ENCODE data around the gene IRS1.
A peak's percentile ranks its signal among the peaks of the same experiment; 100 is the strongest.

Gene IRS1

DNA sequence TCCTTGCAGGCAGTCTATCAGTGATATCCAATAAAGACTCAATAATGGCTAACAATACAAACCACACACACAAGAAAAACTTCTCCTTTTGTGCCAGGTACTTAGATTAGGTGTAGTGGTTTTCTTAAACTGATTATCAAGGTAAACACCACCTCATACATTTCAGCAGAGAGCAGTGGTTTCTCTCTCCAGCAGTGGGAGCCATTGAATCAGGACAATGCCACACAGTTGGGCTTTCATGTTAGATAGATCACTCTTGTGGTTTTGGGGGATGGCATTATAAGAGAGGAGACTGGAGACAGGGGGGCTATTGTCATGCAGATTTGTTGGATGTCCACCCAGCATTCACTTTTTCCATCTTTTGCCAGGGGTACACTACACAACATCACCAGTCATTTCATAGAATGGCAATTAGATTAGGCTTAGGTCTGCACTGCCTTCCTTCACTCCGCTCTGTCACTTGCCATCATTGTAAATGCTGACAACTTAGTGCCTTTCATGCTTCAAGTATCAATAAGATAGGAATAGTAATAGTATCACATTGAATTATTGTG, 13.6 kb upstream of the IRS1 start:
- DNase-seq (ENCODE audit: low spot score) = no peak

DNA sequence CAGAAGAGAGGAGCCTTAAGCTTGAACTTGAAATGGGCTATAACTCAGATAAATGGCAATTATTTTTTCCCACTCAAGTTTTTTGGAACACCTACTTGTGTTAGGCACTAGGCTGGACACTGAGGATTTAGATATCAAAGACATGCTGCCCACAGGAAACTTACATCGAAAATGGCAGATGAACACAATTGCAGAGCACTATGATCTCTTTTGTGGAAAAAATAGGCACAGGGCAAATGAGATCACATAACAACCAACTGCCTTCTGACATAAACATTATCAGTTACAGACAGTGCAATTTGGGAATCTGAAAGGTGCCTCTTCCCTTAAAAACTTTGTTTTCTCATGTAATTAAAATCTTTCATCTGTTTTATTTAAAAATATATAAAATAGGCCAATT, 3.8 kb upstream of the IRS1 start:
- DNase-seq (ENCODE audit: low spot score) = no peak

DNA sequence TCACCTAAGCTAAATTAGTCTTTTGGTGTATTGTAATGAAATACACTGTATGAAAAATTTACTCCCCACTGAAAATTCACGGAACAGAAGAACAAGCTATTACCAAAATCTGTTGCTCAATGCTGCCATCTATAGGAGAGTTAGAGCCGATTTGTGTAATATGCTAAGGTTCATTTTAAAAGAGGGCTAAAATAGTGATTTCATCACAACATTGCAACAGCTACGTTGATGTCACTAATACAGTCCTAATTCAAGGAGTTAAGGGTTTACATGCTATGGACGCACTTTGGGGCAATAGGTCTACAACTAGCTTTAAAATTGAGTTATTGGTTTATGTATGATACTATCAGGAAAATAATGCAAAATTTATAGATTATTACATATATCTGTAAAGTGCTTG, 3.0 kb upstream of the IRS1 start:
- no peak for DNase-seq (ENCODE audit: low spot score)

DNA sequence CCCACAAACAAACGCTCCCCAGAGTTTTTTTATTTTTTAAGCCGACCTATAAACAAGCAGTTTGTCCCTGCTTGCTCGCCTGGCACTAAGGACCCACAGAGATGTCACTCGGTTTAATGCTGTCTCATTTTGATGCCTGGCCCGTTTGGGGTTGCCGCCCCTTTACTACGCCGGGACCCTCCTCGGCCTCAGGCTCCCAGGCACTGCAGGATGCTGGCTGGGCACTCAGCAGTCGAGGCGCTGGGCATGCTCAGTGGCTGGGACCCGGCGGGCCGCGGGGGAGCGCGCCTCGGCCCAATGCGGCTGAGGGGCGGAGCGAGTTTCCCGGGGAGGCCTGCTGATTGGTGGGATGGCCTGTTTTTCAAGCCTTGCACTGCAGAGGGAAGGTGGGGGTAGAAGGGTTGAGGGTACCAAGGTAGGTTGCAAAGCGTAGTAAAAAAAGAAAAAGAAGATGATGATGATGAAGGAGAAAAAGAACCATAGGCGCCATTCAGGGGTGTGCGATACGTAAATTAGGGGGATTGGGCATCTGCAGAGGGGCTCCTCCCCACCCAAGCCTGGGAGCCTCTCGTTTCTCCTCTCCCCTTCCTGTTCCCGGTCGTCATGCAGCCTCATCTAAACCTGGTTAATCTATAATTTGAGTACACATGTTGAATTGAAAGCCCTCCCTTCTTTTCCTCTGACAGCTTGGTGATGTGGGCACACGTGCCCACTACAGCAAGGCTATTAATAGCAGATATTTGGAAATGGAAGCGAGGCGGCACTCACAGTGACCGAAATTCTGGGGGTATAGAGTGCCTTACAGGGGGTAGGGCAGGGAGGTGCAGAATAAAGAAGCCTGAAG, 1.5 kb upstream of the IRS1 start:
- peak; percentile 85 for DNase-seq (ENCODE audit: low spot score)

DNA sequence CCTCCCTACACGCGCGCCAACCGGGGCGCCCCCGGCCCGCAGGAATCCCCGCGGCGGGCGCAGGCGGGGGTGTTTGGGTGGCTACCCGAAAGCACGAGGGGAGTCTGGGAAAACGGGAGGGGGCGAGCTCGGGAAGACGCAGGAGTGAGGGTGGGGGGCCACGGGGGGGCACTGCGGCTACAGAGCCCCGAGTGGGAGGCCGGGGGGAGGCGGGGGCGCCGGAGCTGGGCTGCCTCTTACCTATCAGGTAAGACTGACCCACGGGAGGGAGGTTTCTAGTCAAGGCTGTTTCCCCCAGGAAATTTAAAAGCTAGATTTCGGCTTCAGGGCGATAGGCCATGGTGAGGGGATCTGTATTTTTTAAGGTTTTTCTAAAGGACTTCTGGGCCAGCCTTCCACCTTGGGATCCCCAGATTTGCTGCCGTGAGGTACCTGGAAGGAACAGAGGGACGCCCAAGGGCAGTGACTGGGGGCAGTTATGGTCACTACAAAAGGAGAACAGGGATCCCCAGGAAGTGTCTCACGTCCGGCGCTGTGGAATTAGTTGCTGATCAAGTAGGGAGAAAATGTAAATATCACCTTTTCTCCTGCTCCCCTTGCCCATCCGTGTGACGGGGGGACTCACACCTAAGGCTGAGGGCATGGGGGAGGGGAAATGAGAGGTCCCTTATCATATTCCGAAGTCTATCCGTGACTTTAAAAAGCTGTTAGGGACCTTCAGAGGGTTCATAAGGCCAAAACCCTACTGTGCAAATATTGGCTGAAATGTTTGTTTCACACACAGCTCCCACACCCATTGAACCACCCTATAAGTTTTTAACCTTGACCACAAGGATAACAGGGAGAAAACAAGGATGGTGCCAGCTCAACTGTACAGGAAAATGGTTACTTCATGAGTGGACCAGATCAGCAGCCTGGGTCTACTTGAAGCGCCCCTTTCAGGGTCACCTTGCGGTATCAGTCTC, 638 bp upstream of the IRS1 start:
- peak; percentile 63 for DNase-seq (ENCODE audit: low spot score)

DNA sequence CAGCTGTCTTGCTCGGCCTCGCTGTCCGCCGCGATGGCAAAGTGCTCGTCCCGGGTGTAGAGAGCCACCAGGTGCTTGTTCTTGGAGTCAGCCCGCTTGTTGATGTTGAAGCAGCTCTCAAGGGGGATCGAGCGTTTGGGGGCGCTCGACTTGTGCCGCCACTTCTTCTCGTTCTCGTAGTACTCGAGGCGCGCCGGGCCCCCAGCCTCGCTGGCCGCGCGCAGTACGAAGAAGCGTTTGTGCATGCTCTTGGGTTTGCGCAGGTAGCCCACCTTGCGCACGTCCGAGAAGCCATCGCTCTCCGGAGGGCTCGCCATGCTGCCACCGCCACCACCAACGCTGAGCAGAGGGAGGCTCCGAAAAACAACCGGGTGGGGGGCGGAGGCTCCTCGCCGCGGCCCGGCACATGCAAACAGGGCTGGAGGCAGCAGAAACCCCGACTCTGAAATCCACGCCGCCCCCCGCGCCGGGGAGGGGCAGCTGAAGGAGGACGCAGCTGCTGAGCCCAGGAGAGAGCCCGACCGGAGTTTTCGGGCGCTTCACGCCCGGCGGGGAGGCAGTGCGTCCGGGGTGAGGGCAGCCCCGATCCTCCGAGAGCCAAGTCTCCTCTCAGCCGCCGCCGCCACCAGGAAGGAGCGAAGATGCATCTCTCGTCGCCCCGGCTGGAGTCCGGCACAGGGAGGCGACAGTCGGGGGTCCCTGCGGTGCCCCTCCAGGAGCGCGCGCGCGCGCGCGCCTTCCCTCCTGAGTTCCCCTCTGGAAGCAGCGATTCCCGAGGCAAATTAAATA, 1.0 kb downstream of the IRS1 start:
- peak; percentile 80 for DNase-seq (ENCODE audit: low spot score)

DNA sequence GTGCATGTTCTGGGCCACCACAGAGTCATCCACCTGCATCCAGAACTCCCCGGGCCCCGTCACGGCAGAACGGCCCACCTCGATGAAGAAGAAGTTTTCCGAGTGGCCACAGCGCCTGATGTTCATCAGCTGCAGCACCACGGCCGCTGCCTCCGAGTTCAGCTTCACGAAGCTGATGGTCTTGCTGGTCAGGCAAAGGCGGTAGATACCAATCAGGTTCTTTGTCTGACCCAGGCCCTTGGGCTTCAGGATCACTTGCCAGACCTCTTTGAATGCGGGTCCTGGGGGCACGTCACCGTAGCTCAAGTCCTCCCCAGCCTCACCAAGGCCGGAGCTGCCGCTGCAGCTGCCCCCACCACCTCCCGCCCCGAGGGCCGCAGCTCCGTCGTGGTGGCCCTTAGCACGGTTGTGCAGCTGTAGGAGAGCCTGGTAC, 1.6 kb downstream of the IRS1 start:
- DNase-seq (ENCODE audit: low spot score) = no peak

DNA sequence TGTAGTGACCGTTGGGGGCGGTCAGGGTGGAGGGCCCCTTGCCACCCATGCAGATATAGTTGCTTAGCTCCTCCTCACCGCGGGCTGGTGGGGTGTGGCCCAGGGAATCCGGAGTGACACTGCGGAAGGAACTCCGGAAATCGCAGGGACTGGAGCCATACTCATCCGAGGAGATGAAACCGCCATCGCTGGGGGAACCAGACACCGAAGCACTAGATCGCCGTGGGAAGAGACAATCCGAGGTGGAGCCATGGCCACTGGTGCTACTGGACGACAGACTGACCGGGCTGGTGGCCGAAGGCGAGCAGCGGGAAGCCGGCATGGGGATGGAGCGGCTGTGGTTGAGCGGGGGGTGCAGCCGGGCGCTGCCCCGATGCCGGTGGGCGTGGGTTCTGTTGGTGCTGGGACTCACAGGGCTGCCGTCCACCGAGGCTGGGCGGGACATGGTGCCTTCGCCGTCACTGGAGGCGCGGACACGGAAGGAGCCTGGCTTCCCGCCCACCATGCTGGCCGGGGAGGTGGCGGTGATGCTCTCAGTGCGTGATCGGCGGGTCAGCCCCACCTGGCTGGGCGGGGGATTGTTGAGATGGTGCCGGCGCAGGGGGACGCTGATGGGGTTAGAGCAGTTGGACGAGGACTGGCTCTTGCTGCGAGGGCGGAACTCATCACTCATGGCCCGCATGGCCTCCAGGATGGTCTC, 2.2 kb downstream of the IRS1 start:
- DNase-seq (ENCODE audit: low spot score) = peak; percentile 66

DNA sequence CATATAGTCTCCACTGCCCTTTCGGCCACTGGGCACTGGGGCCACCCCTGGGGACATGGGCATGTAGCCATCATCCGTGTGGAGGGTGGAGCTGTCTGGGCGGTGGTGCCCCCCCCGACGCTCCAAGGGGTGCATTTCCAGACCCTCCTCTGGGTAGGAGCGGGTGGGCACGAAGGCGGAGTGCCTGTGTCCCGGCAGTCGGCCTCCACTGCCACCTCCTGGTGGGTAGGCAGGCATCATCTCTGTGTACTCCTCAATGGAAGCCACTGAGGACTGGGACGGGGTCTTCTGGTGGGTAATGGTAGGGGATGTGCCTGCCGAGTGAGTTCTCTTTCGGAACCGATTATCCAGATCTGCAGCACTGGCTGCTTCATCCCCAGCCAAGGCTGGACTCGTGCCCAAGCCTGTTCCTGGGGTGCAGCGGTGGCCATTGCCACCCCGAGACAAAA, 2.8 kb downstream of the IRS1 start:
- peak; percentile 64 for DNase-seq (ENCODE audit: low spot score)

DNA sequence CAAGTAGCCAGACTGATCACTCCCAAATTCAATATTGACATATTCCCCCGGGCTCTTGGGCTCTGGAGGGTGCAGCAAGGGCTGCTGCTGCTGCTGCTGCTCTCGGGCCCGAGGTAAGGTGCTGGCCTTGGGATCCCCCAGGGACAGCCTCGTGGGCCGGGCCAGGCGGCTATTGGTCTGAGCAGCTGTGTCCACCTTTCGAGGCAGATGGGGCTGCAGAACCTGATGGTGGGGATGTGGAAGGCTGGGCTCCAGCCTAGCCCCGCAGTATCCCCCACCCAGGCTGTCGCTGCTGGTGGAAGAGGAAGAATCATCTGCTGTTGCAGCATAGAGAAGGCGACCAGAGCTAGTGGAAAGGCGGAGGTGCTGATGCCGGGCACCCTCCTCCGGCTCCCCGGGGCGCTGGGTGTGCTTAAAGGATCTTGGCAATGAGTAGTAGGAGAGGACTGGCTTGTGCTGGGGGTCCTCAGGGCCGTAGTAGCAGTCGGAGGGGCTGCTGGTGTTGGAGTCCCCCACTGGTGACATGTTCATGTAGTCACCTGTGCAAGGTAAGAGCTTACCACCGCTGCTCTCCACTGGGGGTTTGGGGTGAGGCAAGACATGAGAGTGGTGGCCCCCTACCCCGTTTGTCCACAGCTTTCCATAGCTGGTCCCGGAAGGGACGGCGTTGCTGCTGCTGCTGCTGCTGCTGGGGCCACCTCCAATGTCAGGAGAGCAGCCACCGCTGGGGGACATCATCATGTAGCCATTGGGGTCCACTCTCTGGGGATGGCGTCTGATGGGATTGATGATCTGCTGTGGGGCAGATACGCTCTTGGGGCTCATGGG, 3.4 kb downstream of the IRS1 start:
- DNase-seq (ENCODE audit: low spot score) = no peak

DNA sequence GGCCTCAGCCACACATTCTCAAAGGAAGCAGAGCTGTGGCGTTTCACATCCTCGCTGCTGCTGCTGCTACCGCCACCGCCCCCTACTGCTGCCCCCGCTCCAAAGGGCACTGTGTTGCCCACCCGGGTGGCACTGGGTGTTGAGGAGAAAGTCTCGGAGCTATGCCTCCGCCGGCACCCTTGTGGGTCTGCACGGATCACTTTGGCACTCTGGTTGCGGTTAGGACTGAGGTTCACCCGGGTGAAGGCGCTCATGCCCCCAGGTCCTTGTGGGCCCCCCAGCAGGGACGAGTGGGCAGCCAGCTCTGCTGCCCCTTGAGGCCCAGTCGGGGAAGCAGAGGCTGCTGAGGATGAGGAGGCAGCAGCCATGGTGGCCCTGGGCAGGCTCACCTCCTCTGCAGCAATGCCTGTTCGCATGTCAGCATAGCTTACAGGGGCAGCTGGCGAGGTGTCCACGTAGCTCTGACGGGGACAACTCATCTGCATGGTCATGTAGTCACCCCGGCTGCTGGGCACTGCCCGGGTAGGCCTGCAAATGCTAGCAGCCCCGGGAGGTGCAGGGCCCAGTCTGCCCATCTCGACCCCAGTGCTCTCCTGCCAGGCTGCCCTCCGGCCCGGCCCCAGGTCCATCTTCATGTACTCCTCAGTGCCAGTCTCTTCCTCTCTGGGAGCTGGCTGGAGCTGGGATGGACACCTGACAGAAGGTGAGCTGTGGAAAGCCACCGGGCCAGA, 4.2 kb downstream of the IRS1 start:
- DNase-seq (ENCODE audit: low spot score) = peak; percentile 67

DNA sequence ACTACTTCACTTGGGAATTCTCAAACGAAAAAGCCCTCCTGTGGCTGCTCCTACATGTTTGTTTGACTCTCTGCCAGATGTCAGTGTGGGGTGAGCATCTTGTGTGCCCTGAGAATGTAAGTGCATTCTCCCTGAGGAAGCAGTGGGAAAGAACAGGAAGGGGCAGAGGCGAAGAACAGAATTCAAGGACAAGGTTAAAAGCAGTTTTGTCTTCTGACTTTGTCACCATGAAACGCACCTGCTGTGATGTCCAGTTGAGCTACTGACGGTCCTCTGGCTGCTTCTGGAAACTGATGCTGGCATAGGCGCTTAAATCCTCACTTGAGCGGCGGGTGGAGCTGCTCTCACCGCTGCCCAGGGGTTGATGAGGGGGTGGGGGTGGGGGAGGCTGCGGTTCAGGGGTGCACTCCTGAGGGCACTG, 4.9 kb downstream of the IRS1 start:
- peak; percentile 64 for DNase-seq (ENCODE audit: low spot score)

DNA sequence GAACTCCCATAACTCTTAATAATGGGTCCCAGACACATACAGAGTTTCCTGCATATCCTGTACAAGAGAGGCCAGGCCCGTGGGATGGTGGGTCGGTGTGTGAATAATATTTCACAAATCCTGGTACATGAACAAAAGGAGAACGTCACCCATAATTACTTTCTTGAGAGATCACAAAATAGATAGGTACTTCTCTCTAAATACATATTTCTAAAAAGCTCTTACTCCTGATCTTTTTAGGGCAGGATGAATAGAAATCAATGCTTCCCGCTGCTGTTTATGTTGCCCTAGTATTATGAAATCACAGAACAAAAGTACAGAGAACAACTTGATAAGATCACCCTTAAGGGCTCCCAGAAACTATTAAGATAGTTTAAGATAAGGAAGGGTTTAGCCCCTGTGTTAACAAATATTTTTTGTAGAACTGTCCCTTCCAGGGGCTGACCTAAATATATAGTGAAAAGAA, 5.4 kb downstream of the IRS1 start:
- no peak for DNase-seq (ENCODE audit: low spot score)

DNA sequence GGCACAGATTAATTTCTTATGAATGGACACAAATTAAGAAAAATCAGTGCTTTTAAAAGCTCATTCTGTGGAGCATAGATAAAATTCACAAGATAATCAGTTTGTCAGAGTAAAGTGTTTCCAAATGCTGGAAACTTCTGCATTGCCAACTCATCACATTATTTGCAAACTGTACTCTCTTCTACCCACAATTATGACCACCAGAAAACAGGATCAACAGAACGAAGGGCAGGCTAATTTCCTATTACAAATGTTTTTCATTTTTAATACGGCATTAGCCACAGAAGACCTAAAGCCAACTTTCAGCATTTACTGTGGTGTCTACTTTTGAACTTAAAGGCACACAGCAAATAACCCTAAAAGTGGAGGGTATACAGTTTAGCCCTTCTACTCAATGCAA, 6.0 kb downstream of the IRS1 start:
- no peak for DNase-seq (ENCODE audit: low spot score)

DNA sequence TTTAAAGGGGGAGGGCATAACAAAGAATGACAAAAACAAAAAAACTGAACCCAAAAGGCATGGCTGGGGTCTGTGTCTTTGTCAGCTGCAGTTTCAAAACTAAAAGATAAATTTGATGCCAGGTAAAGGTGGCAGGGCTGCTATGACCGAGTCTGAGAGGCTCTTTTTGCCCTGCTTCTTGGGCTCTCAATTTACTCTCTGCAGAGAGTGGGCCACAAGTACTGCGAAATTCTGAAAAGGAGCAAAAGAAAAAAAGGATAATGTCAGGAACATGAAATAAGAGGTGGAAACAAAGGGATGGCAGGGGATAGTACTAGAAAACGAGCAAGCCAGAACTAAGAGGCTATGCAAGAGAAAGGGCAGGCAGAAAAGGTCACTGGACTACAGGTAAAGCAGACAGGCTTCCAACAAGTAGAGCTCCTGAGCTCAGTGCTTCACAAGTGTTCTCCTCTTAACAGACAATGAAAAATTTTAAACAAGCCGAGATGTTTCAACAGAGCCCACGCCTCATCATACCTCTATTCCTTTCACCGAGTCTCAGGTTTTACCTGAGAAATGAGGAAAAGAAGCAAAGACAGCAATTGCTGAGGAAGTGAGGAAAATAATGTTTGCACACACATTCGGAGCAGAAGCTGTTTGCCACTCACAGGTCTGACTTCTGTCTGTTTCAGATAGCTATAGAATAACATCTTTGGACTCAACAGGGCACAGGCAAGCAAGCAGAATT, 7.3 kb downstream of the IRS1 start:
- DNase-seq (ENCODE audit: low spot score) = no peak

DNA sequence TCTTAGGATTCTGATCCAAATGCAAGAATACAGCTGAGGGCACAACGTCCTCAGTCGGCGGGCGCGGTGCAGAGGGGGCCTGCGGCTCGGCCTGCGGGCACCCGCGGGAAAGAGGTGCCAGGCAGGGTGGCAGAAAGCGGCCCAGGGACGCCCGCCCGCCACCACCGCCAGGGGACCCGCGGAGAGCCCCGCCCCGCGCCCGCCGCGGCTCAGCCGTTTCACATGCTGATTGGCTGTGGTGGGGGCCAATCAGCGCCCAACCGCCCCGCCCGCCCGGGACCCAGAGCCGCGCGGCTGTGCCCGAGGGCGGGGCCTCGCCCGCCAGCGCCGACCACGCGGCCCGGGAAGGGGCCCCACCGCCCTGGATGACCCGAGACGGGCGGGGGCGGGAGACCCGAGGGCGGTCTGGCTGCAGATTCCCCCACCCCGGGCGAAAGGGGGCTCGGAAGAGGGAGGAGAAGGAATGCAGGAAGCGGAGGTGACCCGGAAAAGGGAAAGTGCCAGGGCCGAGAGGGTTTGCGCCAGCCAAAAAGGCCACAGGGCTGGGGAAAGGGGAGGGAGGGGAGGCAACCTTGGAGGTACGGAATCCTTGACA, 8.0 kb downstream of the IRS1 start:
- peak; percentile 94 for DNase-seq (ENCODE audit: low spot score)

DNA sequence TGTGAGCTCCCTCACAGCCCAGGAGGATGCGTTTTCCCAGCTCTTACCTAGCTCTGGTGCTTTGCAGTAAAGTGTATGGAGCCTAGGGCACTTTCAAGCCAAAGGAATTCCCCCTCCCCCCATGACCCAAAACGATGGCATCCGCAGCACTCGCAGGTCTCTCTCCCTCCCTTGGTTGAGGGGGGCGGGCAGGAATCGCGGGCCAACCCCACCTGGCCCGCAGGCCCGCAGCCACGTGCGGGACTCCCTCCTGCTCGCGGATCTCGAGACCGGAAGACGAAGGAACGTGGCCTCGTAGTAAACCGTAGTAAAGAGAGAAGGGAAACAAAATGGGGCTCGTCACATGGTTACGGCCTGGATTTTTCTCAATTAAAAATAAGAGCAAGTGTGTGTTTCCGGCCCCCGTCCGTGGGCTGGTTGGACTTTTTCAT, 8.5 kb downstream of the IRS1 start:
- DNase-seq (ENCODE audit: low spot score) = peak; percentile 72

DNA sequence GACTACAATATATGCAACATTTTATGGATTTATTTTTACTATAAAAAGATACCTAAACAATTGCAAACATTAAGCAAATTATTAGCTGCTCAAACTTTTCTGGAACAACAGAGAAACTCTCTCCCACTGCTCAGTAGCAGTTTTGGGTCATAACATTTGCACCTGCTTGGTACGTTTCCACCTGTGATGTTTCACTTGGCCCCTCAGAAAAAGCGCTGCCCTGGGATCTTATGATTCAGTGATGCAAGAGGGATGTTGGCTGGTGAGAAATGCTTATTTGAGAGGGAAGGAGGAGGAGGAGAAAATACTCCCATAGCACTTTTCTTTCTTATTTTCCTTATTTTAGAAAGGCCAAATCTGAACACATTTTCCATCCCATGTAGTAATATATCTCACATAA, 9.2 kb downstream of the IRS1 start:
- no peak for DNase-seq (ENCODE audit: low spot score)
